HEK293 (cell line): ENCODE measurements around the gene RBFOX2.
A peak's percentile ranks its signal among the peaks of the same experiment; 100 is the strongest.

Experiments used
- CTCF ChIP-seq: fragments of 450-650 bp; formaldehyde crosslinking; IDR thresholded peaks from 2 replicates; pipeline ENCODE4 v1.5.1; 2016; ENCODE audit warnings: missing biosample characterization, missing genetic modification characterization
- HOXA7 ChIP-seq: sonication (generic); formaldehyde crosslinking; IDR thresholded peaks from 2 replicates; pipeline ENCODE4 v1.8.1; 2022; ENCODE audit warnings: missing genetic modification reagents, borderline replicate concordance
- IKZF3 ChIP-seq: fragments of 450-650 bp; IDR thresholded peaks from 2 replicates; pipeline ENCODE4 v1.5.0; 2018; ENCODE audit warnings: missing biosample characterization, mild to moderate bottlenecking, missing genetic modification characterization, moderate library complexity
- KLF1 ChIP-seq: fragments of 450-650 bp; formaldehyde crosslinking; IDR thresholded peaks from 2 replicates; pipeline ENCODE4 v1.5.1; 2016; ENCODE audit warnings: missing biosample characterization, missing genetic modification characterization
- PATZ1 ChIP-seq: fragments of 450-650 bp; formaldehyde crosslinking; IDR thresholded peaks from 2 replicates; pipeline ENCODE4 v1.5.1; 2016; ENCODE audit warnings: missing biosample characterization, missing genetic modification characterization
- PRDM1 ChIP-seq: fragments of 450-650 bp; formaldehyde crosslinking; IDR thresholded peaks from 2 replicates; pipeline ENCODE4; 2016; ENCODE audit warnings: missing biosample characterization, missing genetic modification characterization
- PRDM6 ChIP-seq: fragments of 450-650 bp; formaldehyde crosslinking; IDR thresholded peaks from 2 replicates; pipeline ENCODE4 v1.5.1; 2017; ENCODE audit warnings: missing biosample characterization, missing genetic modification characterization
- REST ChIP-seq: fragments of 450-650 bp; formaldehyde crosslinking; IDR thresholded peaks from 2 replicates; pipeline ENCODE4 v1.5.1; 2016; ENCODE audit warnings: missing biosample characterization, missing genetic modification characterization
- TRIM28 ChIP-seq: IDR thresholded peaks from 2 replicates; pipeline ENCODE4 v1.6.1; 2011; ENCODE audit warnings: low read length, control low read depth, borderline replicate concordance
- YY1 ChIP-seq: fragments of 450-650 bp; formaldehyde crosslinking; IDR thresholded peaks from 2 replicates; pipeline ENCODE4 v1.5.1; 2018; ENCODE audit warnings: missing biosample characterization, missing genetic modification characterization
- ZBTB11 ChIP-seq: fragments of 450-650 bp; formaldehyde crosslinking; conservative IDR thresholded peaks from 2 replicates; pipeline ENCODE4 v1.5.1; 2016; ENCODE audit warnings: low read depth, missing biosample characterization, missing genetic modification characterization
- ZBTB21 ChIP-seq: fragments of 450-650 bp; formaldehyde crosslinking; IDR thresholded peaks from 2 replicates; pipeline ENCODE4 v1.5.1; 2017; ENCODE audit warnings: missing biosample characterization, missing genetic modification characterization
- ZIC2 ChIP-seq: fragments of 450-650 bp; formaldehyde crosslinking; IDR thresholded peaks from 2 replicates; pipeline ENCODE4 v1.5.1; 2016; ENCODE audit warnings: missing biosample characterization, missing genetic modification characterization
- ZNF114 ChIP-seq: fragments of 450-650 bp; formaldehyde crosslinking; IDR thresholded peaks from 2 replicates; pipeline ENCODE4 v1.5.0; 2017; ENCODE audit warnings: missing biosample characterization, missing genetic modification characterization
- ZNF157 ChIP-seq: fragments of 450-650 bp; formaldehyde crosslinking; IDR thresholded peaks from 2 replicates; pipeline ENCODE4 v1.5.1; 2016; ENCODE audit warnings: missing biosample characterization, missing genetic modification characterization
- ZNF175 ChIP-seq: fragments of 450-650 bp; formaldehyde crosslinking; IDR thresholded peaks from 2 replicates; pipeline ENCODE4 v1.5.1; 2016; ENCODE audit warnings: missing biosample characterization, missing genetic modification characterization
- ZNF18 ChIP-seq: fragments of 450-650 bp; formaldehyde crosslinking; IDR thresholded peaks from 2 replicates; pipeline ENCODE4 v1.5.1; 2016; ENCODE audit warnings: missing biosample characterization, missing genetic modification characterization
- ZNF19 ChIP-seq: fragments of 450-650 bp; formaldehyde crosslinking; IDR thresholded peaks from 2 replicates; pipeline ENCODE4; 2016; ENCODE audit warnings: missing biosample characterization, missing genetic modification characterization, low read depth
- ZNF274 ChIP-seq, 2 experiments: fragments of 200-500 bp in 1 of 2; fragments of 450-650 bp in 1 of 2; sonication (Bioruptor generic) in 1 of 2; formaldehyde crosslinking in 1 of 2; IDR thresholded peaks; 2 replicates each; pipeline versions ENCODE4 v1.5.1 to v1.6.1; 2014 to 2016; ENCODE audit warnings: borderline replicate concordance in 1 of 2, inconsistent platforms in 1 of 2, low read length in 1 of 2, missing biosample characterization in 1 of 2, missing genetic modification characterization in 1 of 2
- ZNF335 ChIP-seq: fragments of 450-650 bp; formaldehyde crosslinking; conservative IDR thresholded peaks from 2 replicates; pipeline ENCODE4 v1.5.1; 2016; ENCODE audit warnings: missing biosample characterization, missing genetic modification characterization
- ZNF350 ChIP-seq: fragments of 450-650 bp; formaldehyde crosslinking; IDR thresholded peaks from 2 replicates; pipeline ENCODE4 v1.5.0; 2017; ENCODE audit warnings: missing biosample characterization, mild to moderate bottlenecking, missing genetic modification characterization
- ZNF529 ChIP-seq: fragments of 450-650 bp; formaldehyde crosslinking; IDR thresholded peaks from 2 replicates; pipeline ENCODE4 v1.5.1; 2017; ENCODE audit warnings: missing genetic modification characterization, missing biosample characterization; ENCODE audit not compliant: insufficient replicate concordance
- ZNF600 ChIP-seq: fragments of 450-650 bp; formaldehyde crosslinking; IDR thresholded peaks from 2 replicates; pipeline ENCODE4 v1.5.1; 2016; ENCODE audit warnings: missing biosample characterization, missing genetic modification characterization
- ZNF610 ChIP-seq: fragments of 450-650 bp; formaldehyde crosslinking; IDR thresholded peaks from 2 replicates; pipeline ENCODE4 v1.5.1; 2016; ENCODE audit warnings: missing biosample characterization, missing genetic modification characterization, borderline replicate concordance
- ZNF664 ChIP-seq: fragments of 450-650 bp; formaldehyde crosslinking; IDR thresholded peaks from 2 replicates; pipeline ENCODE4 v1.5.1; 2016; ENCODE audit warnings: missing biosample characterization, missing genetic modification characterization
- ZSCAN30 ChIP-seq: fragments of 450-650 bp; IDR thresholded peaks from 2 replicates; pipeline ENCODE4 v1.5.1; 2018; ENCODE audit warnings: missing biosample characterization, mild to moderate bottlenecking, missing genetic modification characterization, moderate library complexity
- ZXDB ChIP-seq: fragments of 450-650 bp; formaldehyde crosslinking; IDR thresholded peaks from 2 replicates; pipeline ENCODE4 v1.5.1; 2016; ENCODE audit warnings: missing biosample characterization, missing genetic modification characterization

The RBFOX2 gene

GRCh38 chr22:36010090-36010489 lies 18.5 kb downstream of the RBFOX2 start (continued):
- no peak for TF ChIP-seq ZBTB11 (tag by site-specific recombination)
- no peak for TF ChIP-seq YY1 (tag by site-specific recombination)
- TF ChIP-seq ZNF350, result no peak
- TF ChIP-seq ZNF610, result no peak
- no peak for TF ChIP-seq HOXA7 (CRISPR knock-in tag)
- TF ChIP-seq ZNF114 (tag by site-specific recombination), result no peak
- no peak for TF ChIP-seq ZNF157 (tag by site-specific recombination)
- TF ChIP-seq ZSCAN30 (tag by site-specific recombination), result no peak
- no peak for TF ChIP-seq ZNF529 (tag by site-specific recombination)
- TF ChIP-seq ZXDB, result peak; percentile 52
- TF ChIP-seq PRDM1 (tag by site-specific recombination), result peak; percentile 85
- no peak for TF ChIP-seq CTCF (tag by site-specific recombination)
- peak; percentile 82 for TF ChIP-seq ZNF18 (tag by site-specific recombination)
- TF ChIP-seq KLF1 (tag by site-specific recombination), result no peak
- no peak for TF ChIP-seq ZBTB21 (tag by site-specific recombination)
- TF ChIP-seq ZNF175 (tag by site-specific recombination), result no peak
- TF ChIP-seq ZNF274 (IDR thresholded peaks at IDR 0.05; ENCODE audit: low read length), result no peak
- no peak for TF ChIP-seq ZNF274 (tag by site-specific recombination; IDR thresholded peaks at IDR 0.05; ENCODE audit: borderline replicate concordance)
- TF ChIP-seq REST (tag by site-specific recombination), result no peak
- no peak for TF ChIP-seq ZNF664 (tag by site-specific recombination)
- no peak for TF ChIP-seq ZNF19 (tag by site-specific recombination)
- TF ChIP-seq ZNF600 (tag by site-specific recombination), result 0 out of 2 replicates have a peak, but pooled peaks have one; percentile 36
- TF ChIP-seq IKZF3 (tag by site-specific recombination), result peak; percentile 73
- no peak for TF ChIP-seq PRDM6 (tag by site-specific recombination)
- TF ChIP-seq ZIC2 (tag by site-specific recombination), result peak; percentile 46; the same call in 1 of the 2 replicates
- no peak; the same call in 1 of the 2 replicates for TF ChIP-seq ZNF335 (tag by site-specific recombination)
- no peak for TF ChIP-seq PATZ1 (tag by site-specific recombination)
- peak; percentile 88; the same call in 1 of the 2 replicates for TF ChIP-seq TRIM28
